Putamen (tissue), 1 donor: ENCODE measurements around the gene XKR8.

Experiments
- DNase-seq: peaks from one replicate; pipeline ENCODE4 v3.0.0-alpha.2; 2016; ENCODE audit warnings: low spot score

The XKR8 gene, protein sequence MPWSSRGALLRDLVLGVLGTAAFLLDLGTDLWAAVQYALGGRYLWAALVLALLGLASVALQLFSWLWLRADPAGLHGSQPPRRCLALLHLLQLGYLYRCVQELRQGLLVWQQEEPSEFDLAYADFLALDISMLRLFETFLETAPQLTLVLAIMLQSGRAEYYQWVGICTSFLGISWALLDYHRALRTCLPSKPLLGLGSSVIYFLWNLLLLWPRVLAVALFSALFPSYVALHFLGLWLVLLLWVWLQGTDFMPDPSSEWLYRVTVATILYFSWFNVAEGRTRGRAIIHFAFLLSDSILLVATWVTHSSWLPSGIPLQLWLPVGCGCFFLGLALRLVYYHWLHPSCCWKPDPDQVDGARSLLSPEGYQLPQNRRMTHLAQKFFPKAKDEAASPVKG

DNA sequence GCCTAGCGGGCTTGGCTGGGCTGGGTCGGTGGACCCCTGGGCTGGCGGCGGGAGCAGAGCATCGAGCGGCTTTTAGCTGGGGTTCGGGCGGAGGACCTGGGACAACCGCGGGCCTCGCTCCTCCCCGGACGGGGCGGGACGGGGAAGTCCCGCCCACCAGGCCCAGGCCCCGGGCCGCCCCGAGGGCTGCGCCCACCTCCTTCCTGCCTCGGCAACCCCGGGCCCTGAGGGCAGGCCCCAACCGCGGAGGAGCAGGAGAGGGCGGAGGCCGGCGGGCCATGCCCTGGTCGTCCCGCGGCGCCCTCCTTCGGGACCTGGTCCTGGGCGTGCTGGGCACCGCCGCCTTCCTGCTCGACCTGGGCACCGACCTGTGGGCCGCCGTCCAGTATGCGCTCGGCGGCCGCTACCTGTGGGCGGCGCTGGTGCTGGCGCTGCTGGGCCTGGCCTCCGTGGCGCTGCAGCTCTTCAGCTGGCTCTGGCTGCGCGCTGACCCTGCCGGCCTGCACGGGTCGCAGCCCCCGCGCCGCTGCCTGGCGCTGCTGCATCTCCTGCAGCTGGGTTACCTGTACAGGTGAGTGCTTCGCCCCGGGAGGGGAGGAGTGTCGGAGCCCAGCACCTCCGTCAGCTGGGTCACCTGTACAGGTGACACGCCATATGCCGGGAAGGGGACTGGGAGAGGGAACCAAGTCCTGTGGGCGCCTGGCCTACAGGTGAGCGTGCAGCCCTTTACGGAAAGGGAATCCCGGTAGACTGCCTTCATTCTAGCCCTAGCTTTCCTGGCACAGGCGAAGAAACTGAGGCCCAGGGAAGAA is at the start of gene XKR8:
Gene XKR8 (plus strand): TSS at position 182 of the 812 bp plus-strand sequence. CDS start 97 bp downstream, at position 279.
- DNase-seq = peak; percentile 75

DNA sequence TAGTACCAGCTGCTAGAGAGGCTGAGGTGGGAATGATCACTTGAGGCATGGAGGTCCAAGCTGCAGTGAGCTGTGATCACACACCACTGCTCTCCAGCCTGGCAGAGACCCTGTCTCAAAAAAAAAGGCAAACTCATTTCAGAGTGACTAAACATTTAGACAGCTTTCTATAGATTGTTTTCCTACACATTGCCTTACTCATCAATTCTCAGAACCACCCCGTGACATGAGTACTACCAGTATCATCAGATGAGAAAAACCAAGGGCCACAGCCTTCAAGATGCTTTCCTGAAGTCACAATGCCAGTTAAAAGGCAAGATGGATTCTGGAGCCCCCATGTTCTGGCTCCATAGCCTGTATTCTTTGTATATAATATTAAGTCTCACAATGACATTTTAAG is 47.3 kb upstream of the XKR8 start:
- no peak for DNase-seq

DNA sequence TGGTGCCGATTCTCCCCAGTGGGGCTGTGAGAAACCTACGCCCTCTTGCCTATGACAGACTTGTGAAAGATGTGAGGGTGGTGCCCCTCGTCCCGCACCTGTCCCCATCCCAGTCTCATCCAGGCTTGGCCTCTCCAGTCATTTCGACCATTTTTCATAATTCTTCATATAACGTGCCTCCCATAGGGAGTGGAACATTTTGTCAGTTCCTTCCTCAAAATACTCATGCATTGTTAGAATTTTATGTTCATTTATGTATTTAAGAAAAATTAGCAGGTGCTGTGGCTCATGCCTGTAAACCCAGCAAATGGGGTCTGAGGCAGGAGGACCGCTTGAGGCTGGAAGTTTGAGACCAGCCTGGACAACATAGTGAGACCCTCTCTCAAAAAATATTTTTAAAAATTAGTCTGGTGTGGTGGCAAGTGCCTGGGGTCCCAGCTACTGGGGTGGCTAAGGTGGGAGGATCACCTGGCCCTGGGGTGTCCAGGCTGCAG is 44.6 kb upstream of the XKR8 start:
- DNase-seq = no peak

DNA sequence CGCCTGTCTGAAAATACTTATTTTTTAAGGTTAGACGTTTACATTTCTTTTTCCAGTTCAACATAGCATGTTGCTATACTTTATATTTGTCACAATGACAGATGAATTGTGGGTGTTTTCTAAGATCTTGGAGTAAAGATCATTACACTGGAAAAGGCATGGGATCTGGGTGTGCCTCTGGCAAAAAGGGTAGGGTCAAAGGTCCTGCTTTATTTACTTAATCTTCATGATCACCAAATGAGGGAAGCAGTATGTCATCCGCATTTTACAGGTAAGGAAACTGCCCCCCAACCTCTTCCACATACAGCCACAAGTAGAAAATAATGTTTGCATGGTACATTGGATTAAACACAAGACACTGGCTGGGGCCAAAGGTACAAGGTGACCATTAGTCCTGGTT is 37.5 kb upstream of the XKR8 start:
- DNase-seq = no peak

DNA sequence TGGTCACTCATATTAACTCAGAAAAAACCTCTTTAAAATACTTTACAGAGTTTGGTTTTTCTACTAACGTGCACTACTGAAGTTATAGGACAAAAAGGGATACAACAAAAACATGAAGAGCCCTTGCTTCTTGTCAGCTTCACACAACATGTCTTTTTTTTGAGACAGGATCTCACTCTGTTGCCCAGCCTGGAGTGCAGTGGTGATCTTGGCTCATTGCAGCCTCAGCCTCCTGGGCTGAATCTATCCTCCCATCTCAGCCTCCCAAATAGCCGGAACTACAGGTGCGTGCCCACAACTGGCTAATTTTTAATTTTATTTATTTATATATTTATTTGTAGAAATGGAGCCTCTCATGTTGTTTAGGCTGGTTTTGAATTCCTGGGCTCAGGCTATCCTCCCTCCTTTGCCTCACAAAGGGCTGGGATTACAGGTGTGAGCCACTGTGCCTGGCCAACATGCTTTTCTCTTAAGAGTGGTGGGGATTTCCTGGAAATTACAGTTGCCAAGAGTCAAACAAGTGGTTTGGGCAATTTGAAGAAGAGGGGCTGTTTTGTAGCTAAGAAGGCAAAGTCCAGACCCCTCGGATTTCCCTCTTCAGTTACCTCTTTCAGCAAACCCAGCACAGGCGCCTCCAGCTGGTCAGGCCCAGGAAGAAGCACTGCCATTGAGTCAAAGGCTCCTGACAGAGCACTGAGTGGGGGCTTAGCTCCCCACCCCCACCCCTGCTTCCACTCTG is 31.4 kb upstream of the XKR8 start:
- no peak for DNase-seq

DNA sequence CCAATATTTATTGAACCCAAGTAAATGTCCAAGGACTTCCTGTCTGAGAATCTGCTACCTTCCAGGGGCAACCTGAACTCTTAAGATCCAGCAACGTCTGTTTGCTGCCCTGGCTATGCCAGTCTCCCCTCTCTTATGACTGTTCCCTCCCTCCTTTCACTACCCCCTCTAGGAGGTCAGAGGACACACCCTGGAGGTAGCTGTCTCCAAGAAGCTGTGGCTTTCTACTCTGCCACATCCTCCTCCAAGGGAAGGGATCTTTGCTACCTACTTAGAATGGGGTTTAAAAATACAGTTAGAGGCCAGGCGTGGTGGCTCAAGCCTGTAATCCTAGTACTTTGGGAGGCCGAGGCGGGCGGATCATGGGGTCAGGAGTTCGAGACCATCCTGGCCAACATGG is 28.6 kb upstream of the XKR8 start:
- DNase-seq = no peak

DNA sequence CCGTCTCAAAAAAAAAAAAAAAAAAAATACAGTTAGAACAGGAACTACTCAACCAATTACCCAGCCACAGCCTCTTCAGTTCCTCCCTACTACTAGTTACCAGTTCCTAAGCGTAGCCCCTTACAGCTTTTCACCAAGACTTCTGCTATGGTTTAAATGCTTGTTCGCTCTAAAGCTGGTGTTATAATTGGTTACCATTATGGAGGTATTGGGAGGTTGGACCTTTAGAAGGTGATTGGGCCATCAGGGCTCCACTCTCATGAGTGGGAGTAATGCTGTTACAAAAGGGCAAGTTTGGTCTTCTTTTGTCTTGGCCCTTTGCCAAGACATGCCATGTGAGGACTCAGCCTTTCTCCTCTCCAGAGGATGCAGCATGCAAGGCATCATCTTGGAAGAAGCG is 28.0 kb upstream of the XKR8 start:
- DNase-seq = no peak

DNA sequence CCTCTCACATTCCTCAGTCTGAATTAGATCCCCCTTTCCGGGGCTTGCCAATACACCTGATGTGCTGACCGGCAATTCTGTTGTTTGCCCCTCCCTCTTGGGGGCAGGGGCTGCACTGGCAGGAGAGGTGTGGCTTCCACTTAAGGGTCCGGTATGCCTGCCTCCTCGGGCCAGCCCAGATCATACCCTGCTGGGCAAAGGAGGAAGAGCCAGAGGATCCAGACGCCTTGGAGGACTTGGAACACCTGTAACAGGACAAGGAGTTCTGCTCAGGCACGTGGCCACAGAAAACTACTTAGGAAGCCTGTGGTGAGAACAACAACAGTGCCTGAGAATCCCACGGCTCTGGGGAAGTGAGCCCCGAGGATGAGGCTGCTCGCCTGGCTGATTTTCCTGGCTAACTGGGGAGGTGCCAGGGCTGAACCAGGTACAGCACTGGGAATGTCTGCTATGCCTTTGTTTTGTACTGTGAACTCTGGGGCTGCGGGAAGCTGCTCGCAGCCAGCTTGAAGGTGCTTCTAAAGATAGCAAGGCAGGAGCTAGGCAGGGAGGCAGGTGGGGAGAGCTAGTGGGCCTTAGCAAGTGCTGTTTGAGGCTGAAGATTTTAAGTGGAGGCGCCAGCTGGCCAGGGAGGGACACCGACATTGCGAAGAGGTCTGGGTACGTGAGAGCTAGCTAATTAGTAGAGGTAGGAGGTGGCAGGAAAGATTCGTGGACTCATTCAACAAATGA is 24.8 kb upstream of the XKR8 start, which contains the start of gene SMPDL3B:
Gene SMPDL3B (plus strand): TSS at position 183 of the 732 bp plus-strand sequence. CDS start 184 bp downstream, at position 367.
- DNase-seq = no peak

DNA sequence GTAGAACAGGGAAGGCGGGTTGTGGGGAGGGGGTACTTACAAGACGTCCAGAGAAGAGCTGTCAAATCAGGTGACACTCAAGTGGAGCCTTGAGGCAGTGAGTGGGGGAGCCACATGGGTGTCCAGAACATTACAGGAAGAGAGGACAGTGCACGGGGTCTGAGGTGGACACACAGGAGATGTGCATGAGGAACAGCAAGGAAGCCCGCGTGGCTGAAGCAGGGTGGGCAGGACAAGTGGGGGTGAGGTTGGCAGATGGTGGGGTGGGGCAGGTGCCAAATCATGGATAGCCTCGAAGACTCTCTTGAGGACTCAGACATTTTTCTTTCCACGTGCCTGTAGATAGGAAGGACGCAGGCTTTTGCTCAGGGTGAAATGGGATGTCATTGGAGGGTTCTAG is 24.1 kb upstream of the XKR8 start:
- no peak for DNase-seq

DNA sequence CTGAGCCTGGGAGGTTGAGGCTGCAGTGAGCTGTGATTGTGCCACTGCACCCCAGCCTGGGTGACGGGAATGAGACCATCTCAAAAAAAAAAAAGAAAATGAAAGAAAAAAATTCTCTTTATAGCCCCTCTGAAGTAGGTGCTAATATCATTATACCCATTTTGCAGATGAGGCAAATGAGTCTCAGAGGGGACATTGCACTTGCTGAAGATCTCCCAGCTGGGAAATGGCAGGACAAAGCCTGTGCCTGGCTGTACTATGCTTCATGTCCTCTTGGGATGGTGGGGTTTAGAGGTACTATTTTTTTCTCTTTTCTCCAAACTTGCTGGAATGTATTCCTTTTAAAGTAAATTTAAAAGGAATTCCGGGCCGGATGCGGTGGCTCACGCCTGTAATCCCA is 23.4 kb upstream of the XKR8 start:
- no peak for DNase-seq

DNA sequence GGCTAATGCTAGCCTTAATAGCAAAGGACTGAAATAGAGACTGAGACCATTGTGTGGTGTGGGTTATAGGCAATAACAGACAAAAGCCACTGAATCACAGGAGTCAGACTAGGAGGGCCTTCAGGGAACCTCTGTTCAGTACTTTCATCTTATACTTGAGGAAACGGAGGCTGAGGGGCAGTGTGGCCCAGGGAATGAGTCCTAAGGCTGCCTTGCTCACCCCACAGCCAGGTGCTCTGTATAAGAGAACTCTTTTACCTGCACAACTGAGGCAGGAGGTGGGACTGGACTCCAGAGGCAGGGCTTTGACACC is 22.3 kb upstream of the XKR8 start:
- no peak for DNase-seq

DNA sequence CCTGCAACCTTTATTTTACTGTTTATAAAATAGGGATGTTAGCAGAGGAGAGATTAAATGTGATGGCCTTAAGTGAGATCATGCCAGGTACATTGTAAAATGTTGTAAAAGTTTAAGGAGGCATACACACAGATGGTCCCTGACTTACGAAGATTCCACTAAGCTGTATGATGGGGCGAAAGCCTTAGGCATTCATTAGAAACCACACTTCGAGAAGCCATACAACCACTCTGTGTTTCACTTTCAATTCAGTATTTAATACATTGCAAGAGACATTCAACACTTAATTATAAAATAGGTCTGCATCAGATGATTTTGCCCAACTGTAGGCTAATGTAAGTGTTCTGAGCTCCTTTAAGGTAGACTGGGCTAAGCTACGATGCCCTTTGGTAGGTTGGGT is 21.3 kb upstream of the XKR8 start:
- DNase-seq = no peak

DNA sequence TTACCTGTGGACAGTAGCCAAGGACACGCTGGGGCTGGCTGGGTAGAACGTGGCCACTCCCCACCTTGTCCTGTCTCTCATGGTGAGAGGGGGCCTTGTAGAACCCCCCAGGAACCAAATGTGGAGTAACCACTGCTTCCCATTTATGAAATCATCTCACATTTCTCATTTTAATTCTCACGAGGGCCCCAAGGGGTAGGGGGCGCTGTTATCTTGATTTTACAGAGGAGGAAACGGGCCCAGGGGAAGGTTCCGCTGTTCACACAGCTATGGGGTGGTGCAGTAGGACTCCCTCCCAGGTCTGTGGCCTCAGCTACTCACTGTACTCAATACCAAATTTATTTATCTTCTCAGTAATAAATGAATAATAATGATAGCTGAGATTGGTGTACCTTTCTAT is 19.5 kb upstream of the XKR8 start:
- DNase-seq = no peak

DNA sequence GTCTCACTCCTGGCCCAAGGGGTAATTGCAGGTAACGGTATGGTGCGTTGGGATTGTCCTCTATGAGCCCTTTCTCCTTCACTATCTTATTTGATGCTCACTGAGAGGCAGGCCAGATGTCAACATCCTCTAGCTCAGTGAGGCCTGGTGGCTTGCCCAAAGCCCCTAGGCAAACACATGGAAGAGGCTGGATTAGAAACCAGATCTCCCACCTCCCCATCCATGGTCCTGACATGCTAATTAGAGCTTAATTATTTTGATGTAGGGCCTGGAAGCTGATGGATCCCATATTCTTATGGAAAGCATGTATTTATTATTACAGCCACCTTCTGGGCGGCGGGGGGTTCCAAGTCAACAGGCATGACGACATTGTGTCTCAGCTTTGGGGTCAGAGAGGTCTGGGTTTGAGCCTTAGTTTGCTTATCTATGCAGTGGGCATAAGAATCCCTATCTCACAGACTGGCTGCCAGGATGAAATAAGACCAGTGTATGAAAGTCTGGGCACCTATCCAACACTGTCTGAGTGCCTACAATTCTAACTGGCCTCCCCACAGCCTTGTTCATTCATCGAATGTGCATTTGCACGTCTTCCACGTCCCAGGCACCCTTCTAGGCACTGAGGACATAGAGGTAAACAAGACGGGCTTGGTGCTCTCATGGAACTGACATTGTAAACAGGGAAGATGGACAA is 18.8 kb upstream of the XKR8 start:
- DNase-seq = no peak

DNA sequence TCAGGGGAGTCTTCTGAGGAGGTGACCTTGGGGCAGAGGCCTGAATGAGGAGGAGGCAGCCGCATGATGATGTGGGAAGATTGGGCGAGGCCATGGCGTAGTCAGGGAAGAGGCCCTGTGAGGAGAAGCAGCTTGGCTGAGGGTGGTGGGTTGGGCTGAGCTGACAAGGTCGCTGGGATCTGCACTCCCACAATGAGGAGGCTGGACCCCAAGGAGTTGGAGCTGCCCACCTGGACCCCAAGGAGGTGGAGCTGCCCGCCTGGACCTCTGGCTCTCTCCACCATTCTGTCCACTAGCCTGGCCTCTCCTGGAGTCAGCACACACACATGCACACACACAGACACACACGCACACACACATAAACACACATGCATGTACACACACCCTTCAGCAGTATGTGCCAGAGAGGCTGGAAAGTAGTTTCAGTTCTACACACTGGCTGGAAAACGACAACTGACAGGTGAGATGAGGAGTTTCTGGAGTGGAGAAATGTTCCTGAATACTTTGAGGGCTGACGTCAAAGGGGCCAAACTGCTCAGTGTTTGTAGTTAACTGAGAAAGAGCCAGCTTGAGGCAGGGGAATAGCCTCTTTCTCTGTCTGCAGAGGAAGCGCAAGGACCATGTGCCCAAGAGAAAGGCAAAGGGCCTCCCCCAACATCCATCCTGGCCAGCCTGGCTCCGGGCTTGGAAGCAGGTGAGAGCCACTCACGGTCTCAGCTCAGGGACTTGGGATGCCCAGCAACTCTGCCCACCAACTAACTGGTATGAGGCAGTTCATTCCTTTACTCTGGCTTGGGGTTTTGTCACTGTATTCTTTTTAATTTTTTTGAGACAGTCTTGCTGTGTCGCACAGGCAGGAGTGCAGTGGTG is 17.9 kb upstream of the XKR8 start:
- DNase-seq = no peak

DNA sequence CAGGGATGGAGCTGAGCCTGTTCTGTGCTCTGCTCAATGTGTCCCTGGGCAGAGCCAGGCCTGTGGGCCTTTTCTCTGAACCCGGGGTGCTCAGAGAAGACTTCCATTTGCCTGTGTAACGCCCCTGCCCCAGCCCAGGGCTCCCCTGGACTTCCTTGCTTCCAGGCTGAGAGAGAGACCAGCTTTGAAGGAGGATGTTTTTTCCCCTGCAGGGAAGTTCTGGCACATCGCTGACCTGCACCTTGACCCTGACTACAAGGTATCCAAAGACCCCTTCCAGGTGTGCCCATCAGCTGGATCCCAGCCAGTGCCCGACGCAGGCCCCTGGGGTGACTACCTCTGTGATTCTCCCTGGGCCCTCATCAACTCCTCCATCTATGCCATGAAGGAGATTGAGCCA is 14.8 kb upstream of the XKR8 start:
- DNase-seq = no peak

DNA sequence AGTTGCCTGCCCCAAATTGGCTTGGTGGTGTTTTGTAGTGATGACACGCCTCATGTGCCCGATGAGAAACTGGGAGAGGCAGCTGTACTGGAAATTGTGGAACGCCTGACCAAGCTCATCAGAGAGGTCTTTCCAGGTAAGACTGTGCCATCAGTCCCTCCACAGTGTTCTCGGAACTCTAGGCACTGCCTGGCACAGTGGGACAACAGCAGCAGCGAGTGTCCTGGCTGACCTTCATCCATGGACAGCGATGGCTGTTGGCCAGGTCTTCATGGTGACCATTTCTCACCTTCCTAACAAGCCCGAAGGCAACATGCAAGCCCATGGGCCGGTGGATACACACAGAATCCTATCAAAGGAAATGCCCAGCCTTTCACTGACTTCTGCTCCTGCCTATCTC is 10.7 kb upstream of the XKR8 start:
- no peak for DNase-seq

DNA sequence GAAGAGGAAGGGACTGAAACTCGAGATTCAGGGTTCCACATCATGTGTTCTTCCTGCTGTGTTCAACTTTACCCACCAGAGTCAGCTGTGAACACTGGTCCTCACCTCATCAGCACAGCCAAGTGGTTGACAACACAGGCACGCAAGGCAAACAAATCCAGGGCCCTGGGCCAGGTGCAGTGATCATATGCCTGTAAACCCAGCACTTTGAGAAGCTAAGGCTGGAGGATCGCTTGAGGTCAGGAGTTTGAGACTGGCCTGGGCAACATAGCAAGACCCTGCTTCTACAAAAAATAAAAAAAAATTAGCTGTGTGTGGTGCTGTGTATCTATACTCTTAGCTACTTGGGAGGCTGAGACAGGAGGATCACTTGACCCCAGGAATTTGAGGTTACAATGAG is 8.4 kb upstream of the XKR8 start:
- no peak for DNase-seq

DNA sequence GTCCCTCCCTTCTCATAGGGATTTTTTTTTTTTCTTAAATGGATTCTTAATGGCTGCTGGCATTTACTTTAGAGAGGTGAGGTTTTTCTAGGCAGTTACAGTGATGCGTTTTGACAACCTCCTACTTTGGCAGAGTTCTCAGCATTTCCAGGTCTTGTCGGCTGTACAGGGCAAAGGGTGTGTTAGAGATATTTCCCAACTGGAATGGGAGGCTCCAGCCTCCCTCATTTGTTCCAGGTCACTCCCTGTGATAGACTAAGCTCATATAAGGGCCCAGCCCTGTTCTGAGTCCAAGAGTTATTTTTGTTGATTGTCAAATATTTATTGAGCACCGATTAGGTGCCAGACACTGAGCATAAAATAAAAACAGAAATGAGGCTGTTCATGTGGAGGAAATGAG is 7.6 kb upstream of the XKR8 start:
- no peak for DNase-seq

DNA sequence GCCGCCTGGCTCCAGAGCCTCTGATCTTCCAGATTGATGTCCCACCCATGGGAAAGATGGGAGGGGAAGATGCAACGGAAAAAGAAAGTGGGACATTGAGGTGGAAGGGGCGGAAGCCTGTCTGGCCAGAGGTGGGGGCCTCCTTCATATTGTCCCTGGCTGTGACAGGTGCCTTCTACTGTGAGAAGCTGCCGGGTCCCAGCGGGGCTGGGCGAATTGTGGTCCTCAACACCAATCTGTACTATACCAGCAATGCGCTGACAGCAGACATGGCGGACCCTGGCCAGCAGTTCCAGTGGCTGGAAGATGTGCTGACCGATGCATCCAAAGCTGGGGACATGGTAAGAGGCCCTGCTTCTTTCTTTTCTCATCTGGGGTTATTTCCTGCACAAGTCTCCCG is 5.6 kb upstream of the XKR8 start:
- DNase-seq = no peak
